Neural progenitor cell (in vitro differentiated cells): Measurements from ENCODE around the gene MAP7D1.

Experiments
- CTCF ChIP-seq: fragments of 200-600 bp; sonication (generic); IDR thresholded peaks from 2 replicates; pipeline ENCODE4 v1.5.1; 2017; ENCODE audit warnings: antibody characterized with exemption, mild to moderate bottlenecking
- EZH2 ChIP-seq: fragments of 200-600 bp; sonication (generic); IDR thresholded peaks from 2 replicates; pipeline ENCODE4 v1.6.1; 2017; ENCODE audit warnings: antibody characterized with exemption, mild to moderate bottlenecking, moderate library complexity

GRCh38 chr1:36135330-36135667 is 20.7 kb upstream of the MAP7D1 start:
- no peak for TF ChIP-seq CTCF
- TF ChIP-seq EZH2 = no peak
